Hepatocyte (in vitro differentiated cells): ENCODE measurements around the gene ATP1A1. TPM values are rescaled to one million over a fixed set of nuclear protein-coding genes. Genes with fewer than 3 reads are reported as not detected.

Experiments used
- DNase-seq: peaks from one replicate; pipeline ENCODE4 v3.0.0-alpha.2; 2016; ENCODE audit warnings: low spot score
- H2AFZ ChIP-seq: fragments of 200-600 bp; sonication (generic); 2 replicates; pipeline ENCODE4 v1.6.0; 2016; ENCODE audit warnings: antibody characterized with exemption, mild to moderate bottlenecking
- H3K27ac ChIP-seq: fragments of 200-600 bp; sonication (generic); 2 replicates; pipeline ENCODE4 v1.5.1; 2016; ENCODE audit warnings: mild to moderate bottlenecking
- H3K27me3 ChIP-seq: fragments of 200-600 bp; sonication (generic); 2 replicates; pipeline ENCODE4 v1.6.1; 2016
- H3K36me3 ChIP-seq: fragments of 200-600 bp; sonication (generic); replicated peaks from 2 replicates; pipeline ENCODE4 v1.5.1; 2016; ENCODE audit warnings: low read depth; ENCODE audit not compliant: insufficient read depth
- H3K4me1 ChIP-seq: fragments of 200-600 bp; sonication (generic); 2 replicates; pipeline ENCODE4 v1.5.1; 2016; ENCODE audit warnings: mild to moderate bottlenecking, moderate library complexity; ENCODE audit not compliant: insufficient read depth
- H3K4me2 ChIP-seq: fragments of 200-600 bp; sonication (generic); 2 replicates; pipeline ENCODE4 v1.6.0; 2016
- H3K4me3 ChIP-seq: fragments of 200-600 bp; sonication (generic); 2 replicates; pipeline ENCODE4 v1.5.1; 2016; ENCODE audit warnings: mild to moderate bottlenecking
- H3K79me2 ChIP-seq: fragments of 200-600 bp; sonication (generic); 2 replicates; pipeline ENCODE4 v1.6.0; 2017; ENCODE audit warnings: mild to moderate bottlenecking
- H3K9me2 ChIP-seq: fragments of 200-600 bp; sonication (generic); replicated peaks from 2 replicates; pipeline ENCODE4 v1.6.0; 2017; ENCODE audit warnings: mild to moderate bottlenecking; ENCODE audit not compliant: insufficient read depth
- H3K9me3 ChIP-seq: fragments of 200-600 bp; sonication (generic); 2 replicates; pipeline ENCODE4 v1.5.1; 2016; ENCODE audit warnings: low read depth, mild to moderate bottlenecking
- H4K20me1 ChIP-seq: fragments of 200-600 bp; sonication (generic); 2 replicates; pipeline ENCODE4 v1.6.0; 2016; ENCODE audit warnings: mild to moderate bottlenecking; ENCODE audit not compliant: insufficient read depth, poor library complexity, severe bottlenecking
- CTCF ChIP-seq: fragments of 200-600 bp; sonication (generic); IDR thresholded peaks from 2 replicates; pipeline ENCODE4 v1.5.1; 2016; ENCODE audit warnings: antibody characterized with exemption, mild to moderate bottlenecking; ENCODE audit not compliant: poor library complexity
- EZH2 ChIP-seq: fragments of 200-600 bp; sonication (generic); IDR thresholded peaks from 2 replicates; pipeline ENCODE4 v1.6.1; 2016; ENCODE audit warnings: antibody characterized with exemption, mild to moderate bottlenecking, borderline replicate concordance
- EZH2phosphoT487 ChIP-seq: fragments of 200-600 bp; sonication (generic); IDR thresholded peaks from one replicate; pipeline ENCODE4 v1.6.1; 2018; ENCODE audit warnings: antibody characterized with exemption, mild to moderate bottlenecking, low read depth, moderate library complexity; ENCODE audit not compliant: unreplicated experiment, severe bottlenecking
- WGBS: methylation state at CpG from one replicate; pipeline ENCODE4 v1.1.6; 2016; ENCODE audit warnings: low lambda C conversion rate; ENCODE audit errors: missing lambda C conversion rate; 5-methylcytosine and 5-hydroxymethylcytosine counted together
- polyA plus RNA-seq: library from polyadenylated mRNA; unstranded; fragments of >200 nt; fragmentation: Nextera tagmentation; extraction: Ambion mirVana; gene quantifications from 2 replicates; pipeline ENCODE4 v1.2.1, GENCODE V29; 2016
- total RNA-seq: library from RNA; depleted of rRNA; stranded (reverse); fragments of >200 nt; gene quantifications from 2 replicates; pipeline ENCODE4 v1.2.3, GENCODE V29; 2014

Gene ATP1A1
- total and polyA plus RNA-seq, 2 experiments from 2014 or later: 412 to 559 TPM

GRCh38 chr1:116352349-116352813 lies 20.7 kb upstream of the ATP1A1 start:
- TF ChIP-seq CTCF: no peak
- no peak for TF ChIP-seq EZH2phosphoT487
- no peak for TF ChIP-seq EZH2
- H3K27ac ChIP-seq: no peak overlapping the region
- WGBS: 93% methylated on average over 3 of the region's 3 CpGs
- no peak overlapping the region for H3K4me3 ChIP-seq
- no peak for DNase-seq
- H4K20me1 ChIP-seq: no peaks in the 10 kb centered on the region
- no peak overlapping the region for H3K4me2 ChIP-seq
- H3K36me3 ChIP-seq: no peaks in the 10 kb centered on the region
- no peaks in the 10 kb centered on the region for H3K9me3 ChIP-seq
- no peaks in the 10 kb centered on the region for H3K4me1 ChIP-seq
- H2AFZ ChIP-seq: no peak overlapping the region
- no peaks in the 10 kb centered on the region for H3K9me2 ChIP-seq
- no peaks in the 10 kb centered on the region for H3K27me3 ChIP-seq
- H3K79me2 ChIP-seq: no peaks in the 10 kb centered on the region

- Histone ChIP-seq H3K36me3 (no peaks in the 10 kb centered on the region), H2AFZ (no peak overlapping the region), H3K4me2 (no peak overlapping the region), H3K9me2 (no peaks in the 10 kb centered on the region), H3K79me2 (no peaks in the 10 kb centered on the region), H3K9me3 (no peaks in the 10 kb centered on the region), H3K4me1 (no peaks in the 10 kb centered on the region), H4K20me1 (no peaks in the 10 kb centered on the region), H3K4me3 (no peak overlapping the region), H3K27ac (no peak overlapping the region), H3K27me3 (no peaks in the 10 kb centered on the region)
- DNase-seq: no peak
- no peak for TF ChIP-seq EZH2phosphoT487
- no peak for TF ChIP-seq CTCF
- no peak for TF ChIP-seq EZH2
- 90% methylated on average over 8 of the region's 8 CpGs for WGBS
Observed at GRCh38 chr1:116353155-116353554, 19.9 kb upstream of the ATP1A1 start.

GRCh38 chr1:116356067-116356466 lies 17.0 kb upstream of the ATP1A1 start:
- no peaks in the 10 kb centered on the region for H3K27me3 ChIP-seq
- H2AFZ ChIP-seq: no peak overlapping the region
- no peaks in the 10 kb centered on the region for H3K9me3 ChIP-seq
- no peak for DNase-seq
- H3K4me2 ChIP-seq: no peak overlapping the region
- no peak overlapping the region for H3K27ac ChIP-seq
- no peaks in the 10 kb centered on the region for H3K9me2 ChIP-seq
- WGBS: 82% methylated on average over 4 of the region's 4 CpGs
- no peak overlapping the region for H3K4me3 ChIP-seq
- H3K4me1 ChIP-seq: peaks cover 7% of the 10 kb centered on the region
- no peaks in the 10 kb centered on the region for H4K20me1 ChIP-seq
- H3K36me3 ChIP-seq: no peaks in the 10 kb centered on the region
- no peaks in the 10 kb centered on the region for H3K79me2 ChIP-seq
- TF ChIP-seq EZH2phosphoT487: no peak
- no peak for TF ChIP-seq EZH2
- TF ChIP-seq CTCF: no peak

- WGBS: 73% methylated on average over 2 of the region's 2 CpGs
- no peak for TF ChIP-seq CTCF
- no peak for TF ChIP-seq EZH2
- TF ChIP-seq EZH2phosphoT487: no peak
- Histone ChIP-seq H3K27me3 (no peaks in the 10 kb centered on the region), H3K79me2 (no peaks in the 10 kb centered on the region), H2AFZ (no peak overlapping the region), H3K4me2 (no peak overlapping the region), H3K9me2 (no peaks in the 10 kb centered on the region), H4K20me1 (no peaks in the 10 kb centered on the region), H3K4me1 (peaks cover 7% of the 10 kb centered on the region), H3K9me3 (no peaks in the 10 kb centered on the region), H3K4me3 (no peak overlapping the region), H3K27ac (no peak overlapping the region), H3K36me3 (no peaks in the 10 kb centered on the region)
- no peak for DNase-seq
Observed at GRCh38 chr1:116356673-116357072, 16.4 kb upstream of the ATP1A1 start.
